ENCODE results near the gene PTBP3.

Gene PTBP3

DNA sequence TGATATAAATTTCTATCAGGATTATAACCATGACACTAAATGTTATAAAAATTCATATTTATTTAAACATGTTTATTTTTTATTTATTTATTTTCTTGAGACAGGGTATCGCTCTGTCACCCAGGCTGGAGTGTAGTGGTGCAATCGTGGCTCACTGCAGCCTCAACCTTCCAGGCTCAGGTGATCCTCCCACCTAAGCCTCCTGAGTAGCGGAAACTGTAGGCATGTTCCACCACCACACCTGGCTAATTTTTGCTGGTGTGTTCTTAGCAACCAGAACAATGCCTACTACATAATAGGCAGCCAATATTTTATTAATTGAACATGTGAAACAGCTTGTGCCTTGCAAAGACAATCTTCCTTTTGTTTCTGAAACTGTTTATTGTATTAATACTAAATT lies 6.5 kb upstream of the PTBP3 start:
- Histone ChIP-seq H3K9me3 (ENCODE audit: insufficient read depth, low read depth, low read length) (no peaks in the 10 kb centered on the region), H3K9me2 (replicated peaks; ENCODE audit: low read depth, low read length) (no peaks in the 10 kb centered on the region), H3K27me3 (ENCODE audit: insufficient read depth, low read length, poor library complexity, severe bottlenecking) (no peaks in the 10 kb centered on the region), H3F3A (ENCODE audit: low read depth) (no peaks in the 10 kb centered on the region), H3K4me3 (ENCODE audit: low read length, poor library complexity, severe bottlenecking) (no peak overlapping the region), H4K20me1 (ENCODE audit: insufficient read depth, low read length, poor library complexity, severe bottlenecking) (no peaks in the 10 kb centered on the region), H3K4me1 (ENCODE audit: insufficient read depth, low read length, poor library complexity, severe bottlenecking) (no peaks in the 10 kb centered on the region), H3K4me2 (ENCODE audit: low read depth, low read length, poor library complexity, severe bottlenecking) (no peak overlapping the region), H2AFZ (ENCODE audit: low read length) (no peak overlapping the region), H3K9ac (ENCODE audit: low read depth, low read length, poor library complexity, severe bottlenecking) (no peak overlapping the region), H3K79me2 (ENCODE audit: insufficient read depth, low read length) (no peaks in the 10 kb centered on the region), H3K36me3 (ENCODE audit: insufficient read depth, low read length) (no peaks in the 10 kb centered on the region)
- TF ChIP-seq EZH2phosphoT487 (IDR thresholded peaks at IDR 0.05; ENCODE audit: borderline replicate concordance), result no peak
- TF ChIP-seq, protein P1, sequence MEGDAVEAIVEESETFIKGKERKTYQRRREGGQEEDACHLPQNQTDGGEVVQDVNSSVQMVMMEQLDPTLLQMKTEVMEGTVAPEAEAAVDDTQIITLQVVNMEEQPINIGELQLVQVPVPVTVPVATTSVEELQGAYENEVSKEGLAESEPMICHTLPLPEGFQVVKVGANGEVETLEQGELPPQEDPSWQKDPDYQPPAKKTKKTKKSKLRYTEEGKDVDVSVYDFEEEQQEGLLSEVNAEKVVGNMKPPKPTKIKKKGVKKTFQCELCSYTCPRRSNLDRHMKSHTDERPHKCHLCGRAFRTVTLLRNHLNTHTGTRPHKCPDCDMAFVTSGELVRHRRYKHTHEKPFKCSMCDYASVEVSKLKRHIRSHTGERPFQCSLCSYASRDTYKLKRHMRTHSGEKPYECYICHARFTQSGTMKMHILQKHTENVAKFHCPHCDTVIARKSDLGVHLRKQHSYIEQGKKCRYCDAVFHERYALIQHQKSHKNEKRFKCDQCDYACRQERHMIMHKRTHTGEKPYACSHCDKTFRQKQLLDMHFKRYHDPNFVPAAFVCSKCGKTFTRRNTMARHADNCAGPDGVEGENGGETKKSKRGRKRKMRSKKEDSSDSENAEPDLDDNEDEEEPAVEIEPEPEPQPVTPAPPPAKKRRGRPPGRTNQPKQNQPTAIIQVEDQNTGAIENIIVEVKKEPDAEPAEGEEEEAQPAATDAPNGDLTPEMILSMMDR (conservative IDR thresholded peaks at IDR 0.05; ENCODE audit: low read length), result no peak

DNA sequence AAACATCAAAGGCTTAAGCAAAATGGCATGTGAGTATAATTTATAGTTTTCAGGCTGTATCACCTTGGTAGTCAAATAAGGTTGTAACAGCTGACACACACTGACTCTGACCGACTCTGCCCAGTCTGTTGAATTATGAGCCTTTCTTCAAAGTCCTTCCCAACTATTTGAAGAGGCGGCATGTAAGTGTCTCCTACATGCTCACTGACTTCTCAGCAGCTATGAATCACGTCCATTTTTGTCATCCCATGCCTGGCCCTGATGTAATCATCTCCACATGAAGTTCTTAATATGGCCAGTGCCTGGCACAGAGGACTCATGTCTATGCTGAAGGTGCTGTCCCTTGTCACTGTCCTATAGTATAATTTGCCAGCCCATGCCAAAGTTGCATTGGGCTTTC lies 5.1 kb upstream of the PTBP3 start:
- Histone ChIP-seq H3K36me3 (ENCODE audit: insufficient read depth, low read length) (no peaks in the 10 kb centered on the region), H2AFZ (ENCODE audit: low read length) (no peak overlapping the region), H3K4me2 (ENCODE audit: low read depth, low read length, poor library complexity, severe bottlenecking) (no peak overlapping the region), H3K4me3 (ENCODE audit: low read length, poor library complexity, severe bottlenecking) (no peak overlapping the region), H3K9ac (ENCODE audit: low read depth, low read length, poor library complexity, severe bottlenecking) (no peak overlapping the region), H3K9me3 (ENCODE audit: insufficient read depth, low read depth, low read length) (no peaks in the 10 kb centered on the region), H3K9me2 (replicated peaks; ENCODE audit: low read depth, low read length) (no peaks in the 10 kb centered on the region), H3K27me3 (ENCODE audit: insufficient read depth, low read length, poor library complexity, severe bottlenecking) (no peaks in the 10 kb centered on the region), H3F3A (ENCODE audit: low read depth) (no peaks in the 10 kb centered on the region), H3K79me2 (ENCODE audit: insufficient read depth, low read length) (no peaks in the 10 kb centered on the region), H4K20me1 (ENCODE audit: insufficient read depth, low read length, poor library complexity, severe bottlenecking) (no peaks in the 10 kb centered on the region), H3K4me1 (ENCODE audit: insufficient read depth, low read length, poor library complexity, severe bottlenecking) (peaks cover 8% of the 10 kb centered on the region)
- no peak for TF ChIP-seq EZH2phosphoT487 (IDR thresholded peaks at IDR 0.05; ENCODE audit: borderline replicate concordance)
- TF ChIP-seq, protein P1 (conservative IDR thresholded peaks at IDR 0.05; ENCODE audit: low read length), result no peak

DNA sequence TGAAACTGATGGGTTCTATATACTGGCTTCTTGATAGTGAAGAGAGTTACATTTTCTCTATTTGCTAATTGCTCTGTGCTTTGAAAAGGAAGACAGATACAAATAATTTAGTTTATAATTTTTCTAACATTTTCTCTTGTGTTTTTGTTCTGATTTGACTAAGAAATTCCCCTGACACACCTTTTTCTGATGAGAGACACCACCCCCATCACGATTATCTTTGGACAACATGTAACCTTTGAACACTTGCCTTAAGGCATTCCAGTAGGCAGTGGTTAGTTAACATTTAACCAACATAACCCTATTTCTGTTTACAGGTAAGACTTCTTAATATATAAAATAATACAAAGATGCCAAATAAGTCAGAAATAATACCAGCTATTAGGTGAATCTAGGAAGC lies 4.1 kb upstream of the PTBP3 start:
- TF ChIP-seq EZH2phosphoT487 (IDR thresholded peaks at IDR 0.05; ENCODE audit: borderline replicate concordance), result no peak
- TF ChIP-seq, protein P1 (conservative IDR thresholded peaks at IDR 0.05; ENCODE audit: low read length), result no peak
- peaks cover 9% of the 10 kb centered on the region for H3K4me1 ChIP-seq (ENCODE audit: insufficient read depth, low read length, poor library complexity, severe bottlenecking)
- H3K9me2 ChIP-seq (replicated peaks; ENCODE audit: low read depth, low read length), result no peaks in the 10 kb centered on the region
- H3K4me3 ChIP-seq (ENCODE audit: low read length, poor library complexity, severe bottlenecking), result no peak overlapping the region
- H3K9ac ChIP-seq (ENCODE audit: low read depth, low read length, poor library complexity, severe bottlenecking), result no peak overlapping the region
- H3K4me2 ChIP-seq (ENCODE audit: low read depth, low read length, poor library complexity, severe bottlenecking), result no peak overlapping the region
- peaks cover 3% of the 10 kb centered on the region for H3K79me2 ChIP-seq (ENCODE audit: insufficient read depth, low read length)
- no peaks in the 10 kb centered on the region for H3F3A ChIP-seq (ENCODE audit: low read depth)
- peaks cover 1% of the 10 kb centered on the region for H4K20me1 ChIP-seq (ENCODE audit: insufficient read depth, low read length, poor library complexity, severe bottlenecking)
- no peaks in the 10 kb centered on the region for H3K27me3 ChIP-seq (ENCODE audit: insufficient read depth, low read length, poor library complexity, severe bottlenecking)
- H3K36me3 ChIP-seq (ENCODE audit: insufficient read depth, low read length), result no peaks in the 10 kb centered on the region
- H3K9me3 ChIP-seq (ENCODE audit: insufficient read depth, low read depth, low read length), result no peaks in the 10 kb centered on the region
- no peak overlapping the region for H2AFZ ChIP-seq (ENCODE audit: low read length)

Measured in Loucy (cell line).